COLO668 (cell line): ENCODE measurements around the gene CACNA2D3.

Experiments used
- DNase-seq: peaks from one replicate; lab custom pipeline; 2025; ENCODE audit not compliant: unreplicated experiment; lab: John Stamatoyannopoulos, UW

CACNA2D3 gene

DNA sequence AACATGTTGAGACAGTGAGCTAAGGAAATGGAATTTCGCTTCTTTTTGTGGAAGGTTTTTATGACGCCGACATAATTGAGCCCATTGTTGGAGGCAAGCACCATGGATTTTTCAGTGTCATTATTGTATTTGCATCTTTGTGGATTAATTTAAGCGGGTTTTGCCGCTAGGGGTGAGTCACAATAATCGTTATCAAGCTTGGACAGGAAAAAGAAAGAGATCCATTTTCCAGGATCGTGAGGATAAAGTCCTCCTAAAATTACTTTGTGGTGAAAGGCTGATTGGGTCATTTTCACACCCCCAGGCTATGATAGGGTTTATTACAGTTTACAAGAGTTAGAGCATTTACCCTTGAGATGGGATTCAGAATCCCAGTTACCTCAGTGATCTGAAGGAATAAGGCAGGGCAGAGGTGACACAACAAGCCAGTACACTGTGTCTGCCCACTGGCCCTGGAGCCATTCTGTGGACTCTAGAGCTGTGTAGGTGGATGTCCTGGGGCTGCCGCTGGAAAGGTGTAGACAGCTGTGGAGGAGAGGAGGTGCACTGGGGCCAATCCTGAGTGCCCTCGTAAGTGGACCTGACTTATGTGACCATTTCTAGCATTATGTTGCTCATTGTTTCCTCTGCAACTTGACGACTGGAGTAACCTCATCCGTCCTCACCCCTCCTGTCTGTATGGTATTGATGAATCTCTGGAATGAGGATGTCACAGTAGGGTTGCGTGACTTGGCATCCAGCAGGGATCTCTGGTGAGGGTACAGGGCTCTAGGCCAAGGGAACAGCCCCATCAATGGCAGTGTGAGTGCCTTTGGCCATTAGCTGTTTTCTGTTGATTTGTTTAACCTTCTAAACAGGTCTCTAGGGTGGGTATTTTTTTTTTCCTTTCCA, 435.4 kb downstream of the CACNA2D3 start:
- no peak for DNase-seq

DNA sequence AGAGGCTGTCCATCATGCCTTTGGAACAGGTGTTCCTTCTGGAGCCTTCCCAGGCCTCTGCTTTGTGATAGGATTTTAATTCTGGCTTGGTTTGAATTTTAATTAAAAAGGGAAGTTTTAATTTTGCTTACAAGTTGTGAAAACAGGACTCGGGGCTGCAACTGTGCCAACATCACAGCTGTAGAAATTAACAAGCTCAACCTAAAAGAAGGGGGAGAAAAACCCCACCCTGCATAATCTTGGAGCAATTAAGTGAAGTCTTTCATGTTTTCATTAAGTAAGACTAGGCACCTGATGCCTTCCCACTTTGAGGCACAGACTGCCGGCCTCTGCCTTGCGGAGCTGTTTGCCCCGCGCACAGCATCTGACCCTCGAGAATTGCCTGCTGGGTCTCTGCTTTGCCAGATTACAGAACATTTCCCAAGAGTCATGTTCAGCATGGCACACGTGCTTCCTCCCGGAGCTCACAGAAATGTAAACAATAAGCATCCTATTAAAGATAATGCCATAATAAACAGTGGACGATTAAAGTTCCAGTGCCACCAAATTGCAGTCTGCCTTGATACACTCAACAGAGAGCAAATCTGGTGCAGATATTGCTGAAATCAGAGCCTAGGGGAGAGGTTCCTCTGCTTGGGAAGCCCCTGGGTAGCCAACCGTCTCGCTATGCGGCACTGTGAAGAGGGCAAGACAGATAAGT, 441.3 kb downstream of the CACNA2D3 start:
- DNase-seq, result no peak

DNA sequence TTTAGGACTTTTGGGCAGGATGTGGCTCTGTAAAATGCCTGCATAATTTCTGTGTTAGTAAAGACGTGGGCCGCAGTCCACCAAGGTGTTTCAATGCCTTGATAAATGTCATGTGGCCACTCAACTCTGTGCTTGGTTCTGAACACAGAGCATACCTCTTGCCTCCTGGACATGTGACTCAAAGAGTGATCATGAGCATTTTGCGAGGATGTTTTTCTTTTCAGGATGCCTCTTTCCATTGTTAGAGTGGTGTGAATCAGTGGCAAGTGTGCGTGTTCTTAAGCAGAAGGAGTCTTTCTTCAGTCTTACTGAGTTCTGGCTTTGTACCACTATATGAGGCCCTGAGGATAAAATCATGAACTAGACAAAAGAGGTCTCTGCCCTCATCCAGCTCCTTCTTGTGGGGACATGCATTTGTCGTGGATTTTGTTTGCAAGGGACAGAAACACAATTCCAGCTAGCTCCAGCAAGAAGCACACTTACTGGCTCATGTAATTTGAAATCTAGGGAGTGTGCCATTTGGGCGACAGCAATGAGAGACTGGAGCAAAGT, 442.1 kb downstream of the CACNA2D3 start:
- DNase-seq, result no peak

DNA sequence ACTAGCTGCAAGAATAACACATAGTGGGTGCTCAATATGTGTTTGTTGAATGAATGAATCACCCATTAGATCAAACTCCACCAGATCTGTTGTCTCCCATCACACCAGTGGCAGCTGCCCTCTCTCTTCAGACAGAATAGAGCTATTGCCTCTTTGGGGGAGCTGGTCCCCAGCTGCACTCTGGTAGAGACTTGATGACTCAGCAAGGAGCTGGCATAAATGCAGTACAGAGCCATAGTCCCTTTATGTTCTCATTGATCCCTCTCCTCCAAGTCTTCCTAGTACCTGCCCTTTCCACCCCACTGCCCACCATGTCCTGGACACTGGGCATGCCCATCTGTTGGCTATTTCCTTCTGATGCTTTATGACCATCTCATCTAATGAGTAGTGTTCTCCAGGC, 443.6 kb downstream of the CACNA2D3 start:
- DNase-seq, result no peak

GRCh38 chr3:54567949-54568348, 445.6 kb downstream of the CACNA2D3 start:
- no peak for DNase-seq

GRCh38 chr3:54570008-54570407, 447.7 kb downstream of the CACNA2D3 start:
- DNase-seq, result no peak

DNA sequence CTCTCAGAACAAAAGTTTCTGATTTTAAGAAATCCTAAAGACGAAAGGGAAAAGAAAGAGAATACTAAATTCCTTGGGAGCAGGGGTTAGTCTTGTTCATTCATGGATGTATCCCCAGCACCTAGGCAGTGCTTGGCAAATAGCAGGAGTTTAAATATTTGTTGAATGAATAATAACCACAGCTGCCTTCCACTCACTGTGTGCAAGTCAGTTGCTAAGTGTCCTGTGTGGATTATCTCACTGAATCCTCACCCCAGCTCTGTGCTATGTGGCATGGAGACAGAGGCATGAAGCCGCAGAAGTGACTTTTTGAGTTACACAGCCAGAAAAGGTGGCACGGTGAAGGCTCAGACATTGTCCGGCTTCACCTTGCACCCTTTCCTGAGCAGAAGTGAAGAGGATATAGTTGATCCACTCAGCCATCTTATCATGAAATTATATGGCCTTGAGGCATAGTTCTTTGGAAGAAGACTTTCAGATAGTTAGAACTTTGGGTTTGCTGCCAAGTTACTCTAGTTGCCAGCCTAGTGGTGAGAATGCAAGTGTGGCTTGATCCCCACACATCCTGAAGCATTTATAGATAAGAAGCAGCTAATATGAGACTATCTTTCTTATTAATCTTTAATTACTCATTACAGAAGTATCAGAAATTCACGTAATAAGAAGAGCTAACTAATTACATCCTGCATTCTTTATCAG, 450.0 kb downstream of the CACNA2D3 start:
- no peak for DNase-seq

DNA sequence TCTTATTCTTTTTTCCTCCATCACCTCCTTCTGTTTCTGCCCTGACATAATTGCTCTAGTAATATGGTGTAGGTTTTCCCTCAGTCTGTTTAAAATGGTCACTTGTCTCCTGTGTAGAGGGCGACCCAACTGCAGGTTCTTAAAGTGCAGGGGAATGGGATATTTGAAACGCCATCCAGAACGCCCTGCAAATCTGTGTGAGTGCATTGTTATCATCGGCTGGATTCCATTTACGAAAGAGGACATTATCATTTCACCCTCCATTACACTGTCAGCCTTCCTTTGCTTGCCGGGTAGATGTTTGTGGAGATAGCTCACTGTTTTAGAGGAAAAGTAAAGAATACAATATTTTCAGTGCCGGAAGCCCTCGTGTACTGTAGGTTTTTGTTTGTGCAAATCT, 451.5 kb downstream of the CACNA2D3 start:
- no peak for DNase-seq

GRCh38 chr3:54574906-54575617, 452.7 kb downstream of the CACNA2D3 start:
- no peak for DNase-seq

DNA sequence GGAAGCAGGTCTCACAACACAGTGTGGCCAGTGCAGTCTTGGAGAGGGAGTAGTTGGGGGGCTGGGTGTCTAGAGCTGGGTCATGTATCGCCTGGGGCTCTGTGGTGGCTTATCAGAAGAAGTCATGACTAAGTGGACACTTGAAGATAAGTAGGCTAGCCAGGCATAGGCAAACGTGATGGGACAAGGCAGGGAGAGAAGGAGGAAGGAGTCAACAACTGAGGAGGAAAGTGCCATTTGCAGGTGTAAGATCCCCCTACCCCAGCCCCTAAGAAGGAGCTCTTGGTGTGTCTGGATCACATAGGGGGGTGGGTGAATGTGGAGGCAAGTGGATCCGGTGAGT, 453.2 kb downstream of the CACNA2D3 start:
- no peak for DNase-seq

- DNase-seq, result no peak
These were observed 455.0 kb downstream of the CACNA2D3 start for GRCh38 chr3:54577313-54577712.

GRCh38 chr3:54578417-54578816, 456.1 kb downstream of the CACNA2D3 start:
- no peak for DNase-seq

DNA sequence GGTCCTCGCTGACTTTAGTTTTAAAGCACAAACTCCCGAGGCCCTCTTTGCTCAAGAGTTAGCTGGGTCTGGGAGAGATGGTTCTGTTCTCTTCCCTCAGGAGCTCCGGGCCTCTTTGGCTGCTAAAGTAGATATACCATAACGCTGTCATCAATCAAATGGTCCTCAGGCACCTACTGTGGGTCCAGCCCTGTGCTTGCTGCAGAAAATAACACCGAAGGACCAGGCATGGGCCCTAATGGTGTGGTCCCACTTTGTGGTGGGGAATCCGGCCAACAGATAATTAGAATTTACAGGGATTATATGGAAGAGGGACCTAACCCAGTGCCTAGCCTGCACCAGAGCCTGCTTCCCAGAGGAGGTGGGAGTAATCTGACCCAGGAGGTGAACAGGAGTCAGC, 458.1 kb downstream of the CACNA2D3 start:
- no peak for DNase-seq

DNA sequence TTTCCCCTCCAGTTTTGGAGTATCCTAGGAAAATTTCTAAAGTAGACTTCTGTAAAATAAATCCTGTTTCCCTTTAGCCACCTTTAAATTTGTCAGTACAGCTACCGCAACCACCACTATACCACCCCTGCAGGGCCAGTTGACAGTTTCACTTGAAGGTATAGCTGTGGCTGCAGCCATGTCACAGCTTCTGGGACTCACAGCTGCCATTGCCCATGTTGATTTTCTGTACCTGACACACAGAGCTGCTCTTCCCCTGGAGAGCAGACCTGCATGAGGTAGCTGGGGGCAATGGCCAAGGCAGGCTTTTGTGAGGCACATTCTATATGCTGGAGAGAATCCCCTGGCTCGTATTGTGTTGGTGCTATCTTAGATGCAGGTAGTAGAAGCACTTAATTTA, 460.1 kb downstream of the CACNA2D3 start:
- DNase-seq, result no peak

DNA sequence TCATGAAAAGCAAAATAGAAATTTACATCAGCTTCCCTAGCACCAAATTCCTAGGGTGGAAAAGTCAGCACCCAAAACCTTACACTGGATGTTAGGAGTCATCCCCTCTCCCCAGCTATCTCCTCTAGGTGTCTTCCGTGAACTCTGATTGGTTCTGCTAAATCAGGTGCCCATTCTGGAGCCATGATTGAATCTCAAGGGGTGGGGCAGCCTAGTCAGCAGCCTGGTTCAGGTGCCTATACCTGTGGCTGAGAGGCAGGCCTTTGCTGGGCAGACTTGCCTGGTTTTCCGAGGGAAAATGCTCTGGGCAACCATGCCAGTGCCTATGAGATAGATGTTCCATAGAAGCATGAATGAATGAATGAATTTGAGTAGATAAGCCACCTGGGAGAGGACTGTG, 468.8 kb downstream of the CACNA2D3 start:
- no peak for DNase-seq

GRCh38 chr3:54593653-54594052, 471.3 kb downstream of the CACNA2D3 start:
- DNase-seq, result no peak

DNA sequence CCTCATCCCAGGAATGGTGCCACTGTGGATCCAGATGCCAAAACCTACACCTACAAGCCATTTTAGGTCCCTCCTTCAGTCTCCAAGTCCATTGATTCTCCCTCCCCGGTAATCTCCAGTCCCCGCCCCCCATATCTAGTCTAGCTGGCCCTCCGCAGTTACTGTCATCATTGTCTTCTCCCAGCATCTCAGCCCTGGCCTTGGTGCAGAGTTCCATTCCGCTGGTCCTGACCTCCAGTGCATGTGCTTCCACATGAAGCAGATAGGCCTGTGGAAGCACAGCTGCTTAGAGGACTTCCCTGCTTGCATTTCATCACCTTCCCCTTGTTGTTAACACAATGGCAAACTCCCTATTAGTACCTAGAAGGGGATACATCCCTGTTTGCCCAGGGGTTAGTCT, 473.7 kb downstream of the CACNA2D3 start:
- DNase-seq, result no peak

DNA sequence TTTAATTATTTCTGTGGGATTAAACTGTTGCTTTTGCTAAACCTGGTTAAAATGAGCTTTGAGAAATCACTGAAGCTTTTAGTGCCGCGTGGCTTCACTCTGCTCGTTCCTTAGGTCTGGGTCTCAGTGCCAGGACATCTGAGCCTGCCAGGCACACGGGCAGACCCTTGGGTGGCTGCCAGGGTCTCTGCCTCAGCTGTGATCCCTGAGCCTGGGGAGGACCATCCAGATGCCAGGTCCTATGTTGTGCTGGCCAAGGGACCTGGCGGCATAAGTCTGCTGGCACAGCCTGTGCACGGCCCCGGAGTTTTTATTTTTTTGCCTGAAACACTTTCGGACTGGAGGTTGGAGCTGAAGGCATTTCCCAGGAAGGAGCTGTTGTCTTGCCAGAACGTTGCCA, 477.4 kb downstream of the CACNA2D3 start:
- no peak for DNase-seq

GRCh38 chr3:54600441-54601204, 478.3 kb downstream of the CACNA2D3 start:
- DNase-seq, result no peak

DNA sequence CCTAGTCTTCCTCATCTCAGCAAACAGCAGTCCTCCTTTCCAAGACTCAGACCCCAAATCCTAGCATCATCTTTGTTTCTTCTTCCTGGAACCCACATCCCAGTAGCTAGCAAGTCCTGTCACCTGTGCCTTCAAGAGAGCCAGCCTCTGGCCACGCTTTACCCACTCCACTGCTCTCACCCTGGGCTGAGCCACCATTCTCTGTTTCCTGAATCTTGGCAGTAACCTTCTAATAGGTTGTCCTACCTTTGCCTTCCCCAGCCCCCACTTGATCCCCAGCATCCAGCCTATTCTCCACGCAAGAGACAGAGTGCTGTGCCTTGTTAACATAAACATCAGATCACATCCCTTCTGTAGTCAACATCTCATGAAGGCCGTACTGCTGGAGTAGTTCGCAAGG, 482.1 kb downstream of the CACNA2D3 start:
- no peak for DNase-seq
